Right cardiac atrium (tissue), 5 donors: Measurements from ENCODE around the gene CYP26C1. TPM values are rescaled to one million over a fixed set of nuclear protein-coding genes. Genes with fewer than 3 reads are reported as not detected.

Experiments used
- ATAC-seq, 2 donors: fragments of 200-7000 bp; cut with Tn5 transposase; one replicate each; pipeline versions ENCODE4 v1.8.0 to v1.9.1; 2020; ENCODE audit warnings: moderate library complexity in 2 of 2, mild to moderate bottlenecking in 1 of 2
- DNase-seq, 3 donors: peaks; one replicate each; pipeline ENCODE4 v3.0.0-alpha.2; 2020
- H3K27ac ChIP-seq: one replicate; pipeline ENCODE4 v1.5.1; 2013; ENCODE audit warnings: mild to moderate bottlenecking, low read length, control low read depth, moderate library complexity
- H3K27me3 ChIP-seq: one replicate; pipeline ENCODE4 v1.6.1; 2013; ENCODE audit not compliant: control insufficient read depth, insufficient read depth
- H3K4me1 ChIP-seq: one replicate; pipeline ENCODE4 v1.6.1; 2013; ENCODE audit warnings: low read length; ENCODE audit not compliant: control insufficient read depth, insufficient read depth
- H3K4me3 ChIP-seq: one replicate; pipeline ENCODE4 v1.5.1; 2013; ENCODE audit warnings: low read length, control low read depth
- H3K9me3 ChIP-seq: one replicate; pipeline ENCODE4 v1.6.1; 2013; ENCODE audit warnings: low read length; ENCODE audit not compliant: control insufficient read depth
- WGBS: extraction: QIAGEN DNeasy Blood & Tissue Kit; methylation state at CpG from one replicate; pipeline ENCODE4 v1.1.7; 2013; 5-methylcytosine and 5-hydroxymethylcytosine counted together
- intact Hi-C, 4 donors: fragments of 100-400 bp; cut with DNase I; formaldehyde crosslinking; loops; one replicate each; pipeline versions ENCODE4 v1.11.0 to v1.14.0; 2022 to 2023
- polyA plus RNA-seq: library from polyadenylated mRNA; stranded (reverse); fragments of 200-250 nt; gene quantifications from one replicate; pipeline ENCODE4 v1.2.3, GENCODE V29; 2013
- total RNA-seq, 4 donors: library from RNA; stranded (reverse); fragmentation: NEBNext Ultra II Directional; extraction: Animal tissue kit (Norgen Biotek cat#: 25700); gene quantifications; one replicate each; pipeline ENCODE4 v1.2.1, GENCODE V29; 2021
- donor health status: healthy with polysubstance abuse.
- donor health status: DM: no; HTN: yes; CAD: no.
- donor health status: DM: no; HTN: no; CAD: no.
- donor health status: DM: no; HTN: yes; CAD: no; lungs with severe emphysema.
- donor health status: DM: yes; HTN: yes; CAD: no.

CYP26C1 gene
- total and polyA plus RNA-seq, 5 donors = 0.02 to 0.09 TPM; not detected in 3

GRCh38 chr10:93064874-93065660, 4.5 kb downstream of the CYP26C1 start:
- no peaks in the 10 kb centered on the region for H3K9me3 ChIP-seq
- no peak overlapping the region for H3K27ac ChIP-seq
- intact Hi-C loops = no loop called here
- WGBS = 70% methylated on average over 12 of the region's 12 CpGs
- no peaks in the 10 kb centered on the region for H3K4me1 ChIP-seq
- no peaks in the 10 kb centered on the region for H3K27me3 ChIP-seq
- no peak for ATAC-seq
- H3K4me3 ChIP-seq = no peak overlapping the region
- DNase-seq = no peak

GRCh38 chr10:93065675-93066543, 5.3 kb downstream of the CYP26C1 start:
- Histone ChIP-seq H3K4me3 (peak overlapping the region; percentile 17), H3K9me3 (no peaks in the 10 kb centered on the region), H3K27ac (no peak overlapping the region), H3K4me1 (no peaks in the 10 kb centered on the region), H3K27me3 (no peaks in the 10 kb centered on the region)
- ATAC-seq (no peak), DNase-seq (no peak)
- 5% methylated on average over 81 of the region's 81 CpGs for WGBS
- intact Hi-C loops = no loop called here

- 16% methylated on average over 11 of the region's 11 CpGs for WGBS
- no peak for DNase-seq
- Histone ChIP-seq H3K27me3 (no peaks in the 10 kb centered on the region), H3K9me3 (no peaks in the 10 kb centered on the region), H3K4me1 (no peaks in the 10 kb centered on the region), H3K4me3 (no peak overlapping the region), H3K27ac (no peak overlapping the region)
- no peak for ATAC-seq
- intact Hi-C loops = no loop called here
Observed at GRCh38 chr10:93066544-93066913, 5.9 kb downstream of the CYP26C1 start.

- no peak overlapping the region for H3K27ac ChIP-seq
- intact Hi-C loops = no loop called here
- DNase-seq (no peak), ATAC-seq (no peak)
- 9% methylated on average over 17 of the region's 17 CpGs for WGBS
- no peaks in the 10 kb centered on the region for H3K4me1 ChIP-seq
- H3K27me3 ChIP-seq = no peaks in the 10 kb centered on the region
- no peak overlapping the region for H3K4me3 ChIP-seq
- no peaks in the 10 kb centered on the region for H3K9me3 ChIP-seq
Observed at GRCh38 chr10:93067443-93068365, 7.1 kb downstream of the CYP26C1 start.

- H3K9me3 ChIP-seq = no peaks in the 10 kb centered on the region
- 3% methylated on average over 73 of the region's 73 CpGs for WGBS
- H3K4me3 ChIP-seq = no peak overlapping the region
- no peak overlapping the region for H3K27ac ChIP-seq
- peaks cover 5% of the 10 kb centered on the region for H3K4me1 ChIP-seq
- intact Hi-C loops = no loop called here
- DNase-seq (peak in 1 of 3 donors; percentile 51), ATAC-seq (no peak)
- no peaks in the 10 kb centered on the region for H3K27me3 ChIP-seq
Observed at GRCh38 chr10:93068411-93069244, 8.0 kb downstream of the CYP26C1 start.

GRCh38 chr10:93069245-93069561, 8.6 kb downstream of the CYP26C1 start:
- H3K4me1 ChIP-seq = peaks cover 5% of the 10 kb centered on the region
- 28% methylated on average over 10 of the region's 10 CpGs for WGBS

GRCh38 chr10:93070378-93071176, 10.0 kb downstream of the CYP26C1 start:
- ATAC-seq = no peak
- H3K4me1 ChIP-seq = peaks cover 5% of the 10 kb centered on the region
- DNase-seq = no peak

More at GRCh38 chr10:93069245-93069561, 8.6 kb downstream of the CYP26C1 start:
- no peak overlapping the region for H3K27ac ChIP-seq
- DNase-seq (no peak), ATAC-seq (no peak)
- H3K27me3 ChIP-seq = no peaks in the 10 kb centered on the region
- no peaks in the 10 kb centered on the region for H3K9me3 ChIP-seq
- H3K4me3 ChIP-seq = no peak overlapping the region
- intact Hi-C loops = no loop called here

GRCh38 chr10:93071177-93071472, 10.5 kb downstream of the CYP26C1 start:
- Histone ChIP-seq H3K9me3 (no peaks in the 10 kb centered on the region), H3K27me3 (no peaks in the 10 kb centered on the region), H3K4me3 (no peak overlapping the region), H3K4me1 (peaks cover 5% of the 10 kb centered on the region), H3K27ac (no peak overlapping the region)
- ATAC-seq (no peak), DNase-seq (no peak)
- WGBS = 69% methylated on average over 7 of the region's 7 CpGs
- intact Hi-C loops = no loop called here

More at GRCh38 chr10:93070378-93071176, 10.0 kb downstream of the CYP26C1 start:
- no peaks in the 10 kb centered on the region for H3K27me3 ChIP-seq
- intact Hi-C loops = no loop called here
- H3K27ac ChIP-seq = no peak overlapping the region
- H3K4me3 ChIP-seq = no peak overlapping the region
- H3K9me3 ChIP-seq = no peaks in the 10 kb centered on the region
- 75% methylated on average over 5 of the region's 5 CpGs for WGBS

GRCh38 chr10:93071674-93072224, 11.2 kb downstream of the CYP26C1 start:
- peak in 1 of 2 donors; percentile 10 for ATAC-seq
- no peak overlapping the region for H3K27ac ChIP-seq
- no peaks in the 10 kb centered on the region for H3K9me3 ChIP-seq
- WGBS = 2% methylated on average over 37 of the region's 37 CpGs
- intact Hi-C loops = no loop called here
- H3K4me3 ChIP-seq = peak overlapping the region; percentile 55
- H3K27me3 ChIP-seq = no peaks in the 10 kb centered on the region
- DNase-seq = peak in 2 of 3 donors; percentile 49 to 51
- H3K4me1 ChIP-seq = peaks cover 5% of the 10 kb centered on the region
